Endothelial cell of coronary artery (primary cell): Measurements from ENCODE around the gene IL10RA. TPM values are rescaled to one million over a fixed set of nuclear protein-coding genes. Genes with fewer than 3 reads are reported as not detected.

Experiments
- total RNA-seq: library from RNA; depleted of rRNA; stranded (reverse); fragments of >200 nt; gene quantifications from 2 replicates; pipeline ENCODE4 v1.2.3, GENCODE V29; 2014

IL10RA gene
- not detected in 2 replicates for total RNA-seq

GRCh38 chr11:117985953-117986887, at the start of gene IL10RA:
IL10RA (plus strand) TSS chr11:117986394; CDS start chr11:117986468, 74 bp downstream.

Other genes with a start within 250 kb of the IL10RA start
- gene DSCAML1, start 189.2 kb upstream of the IL10RA start, total RNA-seq, result not detected in 2 replicates
- 0.47 and 0.81 TPM in 2 replicates for gene FXYD2, start 161.7 kb upstream of the IL10RA start, total RNA-seq
- 0.28 TPM in 1 of 2 replicates, not detected in the other for gene FXYD6, start 109.7 kb upstream of the IL10RA start, total RNA-seq
- not detected in 2 replicates for gene TMPRSS13, start 57.0 kb upstream of the IL10RA start, total RNA-seq
- gene TMPRSS4, start 90.7 kb downstream of the IL10RA start, total RNA-seq, result not detected in 2 replicates
- not detected in 2 replicates for gene SMIM35, start 100.6 kb downstream of the IL10RA start, total RNA-seq
- gene SCN4B, start 166.4 kb downstream of the IL10RA start, total RNA-seq, result 0.09 TPM in 2 replicates
- not detected in 2 replicates for gene SCN2B, start 190.2 kb downstream of the IL10RA start, total RNA-seq
- gene JAML, start 238.6 kb downstream of the IL10RA start, total RNA-seq, result 0.19 and 0.27 TPM in 2 replicates